OCI-LY7 (cell line): ENCODE measurements around the gene PLCXD1. TPM values are rescaled to one million over a fixed set of nuclear protein-coding genes. Genes with fewer than 3 reads are reported as not detected.
"Not testable (repeated sequence)": the region's sequence is repeated elsewhere in the genome, so short reads cannot be mapped to it uniquely, and the experiment has no call there.

Source experiments
- Bru-seq: library from RNA; stranded (reverse); fragments of 400-500 nt; gene quantifications from one replicate; lab custom pipeline; 2021; lab: Mats Ljungman, UMichigan
- BruChase-seq, 2 experiments: library from RNA; stranded (reverse); fragments of 400-500 nt; gene quantifications; one replicate each; lab custom pipeline; 2021; lab: Mats Ljungman, UMichigan
- BruUV-seq: library from RNA; stranded (reverse); fragments of 400-500 nt; replicated peaks from 2 replicates; lab custom pipeline; 2021; lab: Mats Ljungman, UMichigan
- CTCF ChIA-PET: fragments of 300-600 bp; sonication (Branson Sonifier 250); formaldehyde crosslinking; loops from one replicate; lab custom pipeline; 2022; ENCODE audit warnings: antibody characterized with exemption; ENCODE audit not compliant: unreplicated experiment; lab: Charles Lee
- POLR2A ChIA-PET: fragments of 300-600 bp; sonication (Branson Sonifier 250); formaldehyde crosslinking; loops from one replicate; lab custom pipeline; 2022; ENCODE audit warnings: antibody characterized with exemption; lab: Charles Lee
- DNase-seq: peaks from one replicate; pipeline ENCODE4 v3.0.0-alpha.2; 2015; ENCODE audit warnings: low spot score
- H2AFZ ChIP-seq: fragments of 200-600 bp; sonication (generic), shearing (Covaris generic); 2 replicates; pipeline ENCODE4 v1.6.1; 2014; ENCODE audit warnings: mild to moderate bottlenecking, antibody characterized with exemption, low read length, moderate library complexity
- H3K27ac ChIP-seq: fragments of 200-600 bp; sonication (generic); 2 replicates; pipeline ENCODE4 v1.5.1; 2014; ENCODE audit warnings: mixed run types, low read depth, mild to moderate bottlenecking, moderate library complexity, low read length, inconsistent platforms; ENCODE audit not compliant: poor library complexity, severe bottlenecking
- H3K36me3 ChIP-seq: fragments of 200-600 bp; sonication (generic); 2 replicates; pipeline ENCODE4 v1.6.1; 2014; ENCODE audit warnings: mild to moderate bottlenecking, antibody characterized with exemption, low read length, moderate library complexity, mixed read lengths; ENCODE audit not compliant: insufficient read depth
- H3K4me1 ChIP-seq: fragments of 200-600 bp; sonication (generic); 2 replicates; pipeline ENCODE4 v1.5.1; 2014; ENCODE audit warnings: mild to moderate bottlenecking, low read length; ENCODE audit not compliant: insufficient read depth, poor library complexity, severe bottlenecking
- H3K4me2 ChIP-seq: fragments of 200-600 bp; sonication (generic); 2 replicates; pipeline ENCODE4 v1.6.1; 2014; ENCODE audit warnings: mild to moderate bottlenecking, low read length
- H3K4me3 ChIP-seq: fragments of 200-600 bp; sonication (generic); 2 replicates; pipeline ENCODE4 v1.5.1; 2014; ENCODE audit warnings: mild to moderate bottlenecking, low read depth, low read length; ENCODE audit not compliant: poor library complexity, severe bottlenecking
- H3K79me2 ChIP-seq: fragments of 200-600 bp; sonication (generic); 2 replicates; pipeline ENCODE4 v1.6.1; 2016; ENCODE audit warnings: low read depth, mild to moderate bottlenecking, low read length, moderate library complexity, mixed read lengths; ENCODE audit not compliant: insufficient read depth
- H3K9me2 ChIP-seq: fragments of 200-600 bp; sonication (generic); 2 replicates; pipeline ENCODE4 v1.6.1; 2016; ENCODE audit warnings: mild to moderate bottlenecking, low read length, mixed read lengths; ENCODE audit not compliant: insufficient read depth
- H3K9me3 ChIP-seq: fragments of 200-600 bp; sonication (generic); 2 replicates; pipeline ENCODE4 v1.6.1; 2014; ENCODE audit warnings: mild to moderate bottlenecking, mixed run types, low read length, mixed read lengths
- H4K20me1 ChIP-seq: fragments of 200-600 bp; sonication (generic); 2 replicates; pipeline ENCODE4 v1.6.1; 2014; ENCODE audit warnings: mild to moderate bottlenecking, antibody characterized with exemption, low read length, moderate library complexity, mixed read lengths; ENCODE audit not compliant: insufficient read depth
- CTCF ChIP-seq: fragments of 200-600 bp; sonication (generic); conservative IDR thresholded peaks from 2 replicates; pipeline ENCODE4 v1.5.1; 2014; ENCODE audit warnings: mild to moderate bottlenecking, antibody characterized with exemption, low read length, moderate library complexity, mixed read lengths
- EZH2phosphoT487 ChIP-seq: fragments of 200-600 bp; sonication (generic); IDR thresholded peaks from 2 replicates; pipeline ENCODE4 v1.6.1; 2018; ENCODE audit warnings: low read depth, borderline replicate concordance, mild to moderate bottlenecking, mixed run types, antibody characterized with exemption, low read length, moderate library complexity, mixed read lengths
- intact Hi-C: fragments of 100-400 bp; cut with micrococcal nuclease; formaldehyde crosslinking; loops from one replicate; pipeline ENCODE4 v1.10.0; 2022; ENCODE audit not compliant: unreplicated experiment
- long read RNA-seq: library from polyadenylated mRNA; stranded (forward); transcript quantifications from one replicate; pipeline ENCODE4 v2.0.0, GENCODE V29; 2022
- total RNA-seq, 2 experiments: library from RNA; depleted of rRNA in 1 of 2; stranded (reverse); fragments of >200 nt in 1 of 2; shearing (Covaris generic) in 1 of 2; gene quantifications; 2 replicates each; pipeline ENCODE4 v1.2.3, GENCODE V29; 2014 to 2022

The PLCXD1 gene
- total RNA-seq (2014; rRNA removed; shearing (Covaris generic)) (60.1 and 86.0 TPM in 2 replicates), total RNA-seq (2022) (125 and 133 TPM in 2 replicates), Bru-seq, nascent RNA (percentile 66 among the genes with signal in this experiment), BruChase-seq, experiment 1, labeled RNA remaining after a 6-hour chase (percentile 83 among the genes with signal in this experiment), BruChase-seq, experiment 2, labeled RNA remaining after a 2-hour chase (percentile 81 among the genes with signal in this experiment)
- long read RNA-seq, full-length matches to known transcripts = 10 of 71 reads
- long read RNA-seq, partial matches to known transcripts = 42 of 71 reads
- long read RNA-seq, other reads (novel, unspliced or antisense) = 19 of 71 reads

- intact Hi-C loops = no loop called here
These were observed at the start of gene PLCXD1 for GRCh38 chrX:281166-281999. Gene PLCXD1, plus strand, starts transcription at chrX:281381. Its CDS starts 2,807 bp downstream, at chrX:284188.

GRCh38 chrX:231637-232277 is 49.4 kb upstream of the PLCXD1 start:
- H3K4me1 ChIP-seq, H3K4me3 ChIP-seq, H4K20me1 ChIP-seq, H3K79me2 ChIP-seq, H3K9me3 ChIP-seq, CTCF ChIA-PET, POLR2A ChIA-PET, H2AFZ ChIP-seq, DNase-seq, H3K27ac ChIP-seq, intact Hi-C loops, H3K9me2 ChIP-seq, H3K36me3 ChIP-seq, BruUV-seq, H3K4me2 ChIP-seq: not testable (repeated sequence)

More at GRCh38 chrX:281166-281999, at the start of gene PLCXD1:
- BruUV-seq = TSS peak; percentile 71
- Histone ChIP-seq H3K4me1 (peaks cover 22% of the 10 kb centered on the region), H3K4me3 (peak within 1 kb of the TSS; percentile 90), H2AFZ (peak within 1 kb of the TSS; percentile 18; the same call in 1 of the 2 replicates), H3K9me3 (no peaks in the 10 kb centered on the region), H3K4me2 (peak within 1 kb of the TSS; percentile 77), H4K20me1 (no peaks in the 10 kb centered on the region), H3K79me2 (peaks cover 34% of the 10 kb centered on the region), H3K27ac (peak within 1 kb of the TSS; percentile 94), H3K9me2 (no peaks in the 10 kb centered on the region), H3K36me3 (peaks cover 30% of the 10 kb centered on the region)
- ChIA-PET CTCF (no interaction called here), POLR2A (no interaction called here)
- TF ChIP-seq CTCF (no peak), EZH2phosphoT487 (no peak)
- DNase-seq = peak; percentile 84

- POLR2A ChIA-PET, BruUV-seq, H3K27ac ChIP-seq, H3K4me3 ChIP-seq, H4K20me1 ChIP-seq, CTCF ChIA-PET, H2AFZ ChIP-seq, H3K9me3 ChIP-seq, H3K4me2 ChIP-seq, H3K4me1 ChIP-seq, intact Hi-C loops, H3K9me2 ChIP-seq, H3K36me3 ChIP-seq, H3K79me2 ChIP-seq, DNase-seq: not testable (repeated sequence)
These were observed 48.9 kb upstream of the PLCXD1 start for GRCh38 chrX:232278-232655.

GRCh38 chrX:236201-236600 is 45.0 kb upstream of the PLCXD1 start:
- H3K9me3 ChIP-seq, H3K4me2 ChIP-seq, H3K27ac ChIP-seq, DNase-seq, H2AFZ ChIP-seq, H3K36me3 ChIP-seq, H3K4me3 ChIP-seq, H3K9me2 ChIP-seq, H3K4me1 ChIP-seq, POLR2A ChIA-PET, CTCF ChIA-PET, intact Hi-C loops, BruUV-seq, H3K79me2 ChIP-seq, H4K20me1 ChIP-seq: not testable (repeated sequence)
